Suppressor macrophage treated with lipopolysaccharide for 1 hour (primary cell): ENCODE data around the gene PPP1R27.

Source experiments
- DNase-seq, 3 donors: peaks; one replicate each; pipeline ENCODE4 v3.0.0-alpha.2; 2020 to 2022

Gene PPP1R27

DNA sequence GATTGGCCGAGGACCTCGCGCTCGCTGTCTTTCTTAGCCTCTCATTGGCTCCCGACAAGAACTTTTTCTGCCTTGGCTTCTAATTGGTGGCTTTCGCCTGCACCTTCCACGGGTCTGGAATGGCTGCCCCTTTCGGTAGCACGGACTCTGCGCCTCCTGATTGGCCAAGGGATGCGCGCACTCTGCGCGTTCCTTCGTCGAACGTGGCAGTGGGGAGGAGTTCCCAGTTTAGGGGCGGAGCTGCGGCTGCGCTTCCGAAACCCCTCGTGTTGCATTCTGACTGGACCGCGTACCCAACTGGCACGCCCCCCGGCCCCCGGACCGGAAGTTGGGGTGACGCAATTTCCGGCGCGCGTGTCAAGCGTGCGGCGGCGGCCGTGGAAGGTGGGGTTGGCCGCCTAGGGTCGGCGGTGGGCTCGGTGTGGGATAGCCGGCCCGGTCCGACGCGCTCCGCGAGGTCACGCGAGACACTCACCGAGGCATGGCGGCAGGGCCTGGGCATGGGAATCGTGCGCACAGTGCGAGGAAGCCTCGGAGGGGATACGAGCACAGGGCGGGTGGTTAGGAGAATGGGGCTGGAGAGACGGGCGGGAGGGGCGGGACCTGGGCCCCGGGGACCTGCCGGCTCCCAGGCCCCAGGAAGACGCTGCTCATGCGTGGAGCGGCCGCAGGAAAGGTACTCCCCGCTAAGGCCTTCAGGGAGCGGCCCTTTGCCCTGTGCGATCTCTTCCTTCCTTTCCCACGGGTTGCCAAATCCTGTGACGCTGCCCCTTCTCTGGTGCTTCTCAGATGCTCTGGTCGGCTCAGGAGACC, 26.1 kb upstream of the PPP1R27 start:
- peak; percentile 100 for DNase-seq

GRCh38 chr17:81859906-81860755, 25.3 kb upstream of the PPP1R27 start, which contains the start of gene P4HB:
TSS of gene P4HB (minus strand) at chr17:81860535. CDS start at chr17:81860471, 64 bp downstream.
- DNase-seq, result peak in 1 of 3 donors; percentile 99

GRCh38 chr17:81858967-81859905, 24.4 kb upstream of the PPP1R27 start:
- DNase-seq, result peak; percentile 36 to 51 (median 51)

DNA sequence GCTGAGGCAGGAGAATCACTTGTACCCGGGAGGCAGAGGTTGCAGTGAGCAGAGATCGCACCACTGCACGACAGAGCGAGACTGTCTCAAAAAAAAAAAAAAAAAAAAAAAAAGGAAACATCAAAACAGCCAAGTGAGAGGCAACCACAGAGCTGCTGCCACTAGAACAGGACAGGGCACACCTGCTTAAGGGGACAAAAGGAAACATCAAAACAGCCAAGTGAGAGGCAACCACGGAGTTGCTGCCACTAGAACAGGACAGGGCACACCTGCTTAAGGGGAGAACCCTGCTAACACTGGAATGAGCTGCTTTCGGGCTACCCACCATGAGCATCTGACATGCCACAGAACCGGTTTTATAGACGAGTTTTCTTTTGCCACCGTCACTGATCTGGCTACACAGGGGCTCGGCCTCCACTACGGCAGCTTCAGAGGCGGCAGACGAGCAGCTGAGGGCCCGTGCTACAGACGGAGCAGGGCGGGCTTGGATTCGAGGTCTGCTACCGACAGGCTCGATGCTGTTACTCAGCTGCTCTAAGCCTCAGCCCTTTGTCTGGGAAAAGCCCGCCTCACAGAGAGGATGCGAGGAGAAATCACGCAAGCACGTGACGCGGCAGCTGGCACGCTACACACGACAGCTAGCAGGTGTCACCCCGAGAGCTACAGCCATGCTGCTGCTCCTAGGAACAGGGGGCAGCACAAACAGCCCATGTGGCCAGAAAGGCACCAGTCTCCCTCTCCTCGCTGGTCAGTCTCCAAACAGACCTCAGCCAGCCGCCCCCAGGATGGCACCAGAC, 23.5 kb upstream of the PPP1R27 start:
- no peak for DNase-seq

DNA sequence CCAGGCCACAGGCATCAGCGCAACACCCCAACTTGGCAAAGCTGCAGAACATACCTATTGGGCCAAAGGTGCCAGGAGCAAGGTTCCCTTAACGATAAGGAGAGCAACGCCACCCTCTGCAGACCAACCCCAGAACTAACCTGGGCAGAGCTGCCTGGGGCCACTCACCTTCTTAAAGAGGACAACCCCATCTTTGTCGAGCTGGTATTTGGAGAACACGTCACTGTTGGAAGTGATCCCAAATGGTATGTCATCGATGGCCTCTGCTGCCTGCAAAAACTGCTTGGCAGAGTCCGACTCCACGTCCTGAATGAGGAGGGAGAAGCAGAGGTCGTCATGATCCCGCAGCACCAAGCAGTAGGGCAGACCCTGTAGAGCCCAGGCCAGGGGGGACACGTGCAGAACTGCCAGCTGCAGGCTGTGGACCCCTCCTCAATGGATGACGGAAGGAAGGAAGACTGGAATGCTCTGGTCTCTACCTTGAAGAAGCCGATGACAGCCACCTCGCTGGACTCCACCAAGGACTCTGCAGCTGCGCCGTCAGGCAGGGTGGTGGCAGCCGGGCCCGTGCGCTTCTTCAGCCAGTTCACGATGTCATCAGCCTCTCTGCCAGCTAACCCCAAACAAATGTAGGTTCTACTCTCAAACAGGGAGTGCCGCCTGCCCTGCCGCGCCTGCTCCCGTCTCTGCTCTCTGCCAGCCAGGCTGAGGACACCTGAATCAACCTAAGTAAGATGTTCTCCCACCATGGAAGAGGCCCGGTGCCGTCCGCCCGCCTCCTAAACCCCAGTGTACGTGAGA, 20.3 kb upstream of the PPP1R27 start:
- no peak for DNase-seq

GRCh38 chr17:81852237-81852636, 17.4 kb upstream of the PPP1R27 start:
- no peak for DNase-seq

DNA sequence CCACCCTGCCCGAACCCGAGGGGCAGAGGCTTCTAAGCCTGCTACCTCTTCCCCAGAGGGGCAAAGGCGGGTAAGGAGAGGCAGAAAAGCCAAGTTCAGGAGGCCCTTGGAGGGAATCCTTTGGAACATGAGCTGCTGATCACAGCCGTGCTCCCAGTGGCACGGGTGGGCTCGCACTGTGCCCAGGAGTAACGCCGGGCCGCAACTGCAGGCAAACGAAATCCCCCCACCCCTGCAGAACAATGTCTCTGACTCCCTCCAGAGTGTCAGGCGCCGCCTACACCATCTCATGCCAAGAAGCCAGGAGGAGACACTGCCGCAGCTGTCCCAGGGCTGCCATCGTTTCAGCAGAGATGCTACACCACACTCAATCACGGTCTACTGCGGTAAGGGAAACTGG, 16.6 kb upstream of the PPP1R27 start:
- DNase-seq, result no peak

- no peak for DNase-seq
Measured at GRCh38 chr17:81849457-81849856, 14.6 kb upstream of the PPP1R27 start.

- no peak for DNase-seq
Measured at GRCh38 chr17:81846743-81847689, 12.2 kb upstream of the PPP1R27 start.

DNA sequence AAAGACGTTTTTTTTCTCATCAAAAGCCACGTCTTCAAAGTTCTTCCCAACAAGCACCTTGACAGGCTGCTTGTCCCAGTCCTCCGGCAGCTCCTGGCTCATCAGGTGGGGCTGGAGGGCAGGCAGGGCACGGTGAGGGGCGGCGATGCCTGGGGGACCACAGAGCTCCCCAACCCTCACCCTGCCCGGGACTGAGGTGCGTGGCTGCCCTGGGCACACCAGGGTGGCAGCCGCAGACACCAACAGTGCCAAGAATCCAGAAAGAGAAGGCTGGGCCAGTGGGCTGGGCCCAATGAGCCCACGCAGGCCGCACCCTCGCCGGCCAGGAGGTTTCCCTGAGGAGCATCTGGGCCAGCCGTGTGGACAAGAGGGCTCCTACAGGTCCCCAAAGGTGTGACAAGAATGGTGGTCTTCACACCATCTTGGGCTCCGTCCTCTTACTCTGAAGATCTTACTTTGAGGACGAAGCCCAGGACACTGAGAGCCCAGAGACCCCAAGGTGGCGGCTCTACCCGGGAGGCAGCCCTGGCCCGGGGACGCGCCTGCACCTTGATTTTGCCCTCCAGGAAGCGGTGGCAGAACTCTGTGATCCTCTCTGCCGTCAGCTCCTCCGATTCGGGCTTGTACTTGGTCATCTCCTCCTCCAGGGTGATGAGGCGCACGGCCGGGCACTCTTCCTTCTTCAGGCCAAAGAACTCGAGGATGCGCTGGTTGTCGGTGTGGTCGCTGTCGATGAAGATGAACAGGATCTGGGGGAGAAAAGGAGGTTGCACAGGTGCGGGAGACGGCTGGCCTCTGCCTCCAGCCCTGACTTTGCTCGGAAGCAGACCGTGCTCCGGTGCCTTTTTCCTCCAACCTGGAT, 11.3 kb upstream of the PPP1R27 start:
- no peak for DNase-seq

DNA sequence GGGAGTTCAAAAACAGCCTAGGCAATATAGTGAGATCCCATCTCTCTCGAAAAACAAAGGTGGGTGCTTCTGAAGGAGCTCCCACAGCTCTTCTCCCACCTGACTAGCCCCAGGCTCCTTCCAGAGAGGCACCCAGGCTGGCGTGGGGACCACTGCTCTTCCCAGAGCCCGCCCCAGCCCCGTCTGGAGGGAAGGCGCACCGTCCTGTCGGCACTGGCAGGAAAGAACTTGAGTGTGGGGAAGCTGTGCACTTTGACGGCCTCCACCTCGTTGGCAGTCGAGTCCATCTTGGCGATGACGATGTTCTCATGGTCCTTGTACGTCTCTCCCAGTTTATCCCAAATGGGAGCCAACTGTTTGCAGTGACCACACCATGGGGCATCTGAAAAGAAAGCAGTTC, 10.5 kb upstream of the PPP1R27 start:
- no peak for DNase-seq

DNA sequence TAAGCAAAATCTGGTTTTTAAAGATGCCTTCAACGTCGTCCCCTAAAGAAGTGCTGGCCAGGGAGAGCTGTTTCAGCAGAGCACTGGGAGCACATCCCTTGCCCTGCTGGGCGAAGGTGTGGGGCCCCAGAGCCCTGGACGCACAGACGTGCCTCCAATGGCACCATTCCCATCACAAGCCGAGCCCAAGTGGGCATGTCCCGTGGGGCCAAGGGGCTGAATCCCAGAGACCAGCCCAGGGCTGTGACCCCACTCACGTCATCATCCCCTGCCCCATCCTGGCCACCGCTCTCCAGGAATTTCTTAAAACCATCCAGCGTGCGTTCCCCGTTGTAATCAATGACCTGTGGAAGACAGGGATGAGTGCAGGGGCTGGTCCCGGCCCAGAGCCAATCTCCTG, 10.0 kb upstream of the PPP1R27 start:
- no peak for DNase-seq

- DNase-seq, result no peak
Measured at GRCh38 chr17:81844327-81844851, 9.5 kb upstream of the PPP1R27 start.

GRCh38 chr17:81843713-81844326, 9.0 kb upstream of the PPP1R27 start:
- DNase-seq, result no peak

GRCh38 chr17:81842725-81843504, 8.1 kb upstream of the PPP1R27 start:
- DNase-seq, result no peak

DNA sequence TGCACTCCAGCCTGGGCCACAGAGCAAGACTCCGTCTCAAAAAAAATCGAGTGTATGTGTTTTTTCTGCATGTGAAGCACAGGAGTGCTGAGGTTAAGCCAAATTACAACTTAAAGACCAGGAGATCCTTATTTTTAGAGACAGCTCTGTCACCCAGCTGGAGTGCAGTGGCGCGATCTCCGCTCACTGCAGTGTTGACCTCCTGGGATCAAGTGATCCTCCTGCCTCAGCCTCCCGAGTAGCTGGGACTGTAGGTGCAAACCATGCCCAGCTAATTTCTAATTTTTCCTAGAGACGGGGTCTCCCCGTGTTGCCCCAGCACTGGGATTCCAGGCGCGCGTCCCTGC, 7.5 kb upstream of the PPP1R27 start:
- no peak for DNase-seq

- DNase-seq, result no peak
Measured at GRCh38 chr17:81841866-81842265, 7.0 kb upstream of the PPP1R27 start.
